SH-SY5Y (cell line): ENCODE results near the gene SSBP3.

ENCODE experiments used
- GATA2 ChIP-seq: IDR thresholded peaks from 2 replicates; pipeline ENCODE4 v1.6.1; 2011; ENCODE audit warnings: mild to moderate bottlenecking, low read depth, low read length
- GATA3 ChIP-seq: IDR thresholded peaks from 2 replicates; pipeline ENCODE4 v1.6.1; 2011; ENCODE audit warnings: low read depth, mild to moderate bottlenecking, low read length, moderate library complexity

- TF ChIP-seq GATA2 (no peak), GATA3 (no peak)
Measured at GRCh38 chr1:54278941-54279422, 127.2 kb downstream of the SSBP3 start.
